Endometrial microvascular endothelial cells (primary cell): ENCODE results near the gene ELMO2. TPM values are rescaled to one million over a fixed set of nuclear protein-coding genes. Genes with fewer than 3 reads are reported as not detected.

ENCODE experiments used
- in situ Hi-C: cut with HindIII; loops from 2 replicates; pipeline ENCODE4 v1.10.0; 2017; ENCODE audit warnings: low sequenced_read_pairs, low pct_unique_long_range_greater_than_20kb; ENCODE audit errors: inconsistent ontology term
- total RNA-seq: library from RNA; depleted of rRNA; stranded (reverse); fragments of >200 nt; gene quantifications from one replicate; pipeline ENCODE4 v1.2.3, GENCODE V29; 2015; ENCODE audit errors: inconsistent ontology term

Gene ELMO2, protein sequence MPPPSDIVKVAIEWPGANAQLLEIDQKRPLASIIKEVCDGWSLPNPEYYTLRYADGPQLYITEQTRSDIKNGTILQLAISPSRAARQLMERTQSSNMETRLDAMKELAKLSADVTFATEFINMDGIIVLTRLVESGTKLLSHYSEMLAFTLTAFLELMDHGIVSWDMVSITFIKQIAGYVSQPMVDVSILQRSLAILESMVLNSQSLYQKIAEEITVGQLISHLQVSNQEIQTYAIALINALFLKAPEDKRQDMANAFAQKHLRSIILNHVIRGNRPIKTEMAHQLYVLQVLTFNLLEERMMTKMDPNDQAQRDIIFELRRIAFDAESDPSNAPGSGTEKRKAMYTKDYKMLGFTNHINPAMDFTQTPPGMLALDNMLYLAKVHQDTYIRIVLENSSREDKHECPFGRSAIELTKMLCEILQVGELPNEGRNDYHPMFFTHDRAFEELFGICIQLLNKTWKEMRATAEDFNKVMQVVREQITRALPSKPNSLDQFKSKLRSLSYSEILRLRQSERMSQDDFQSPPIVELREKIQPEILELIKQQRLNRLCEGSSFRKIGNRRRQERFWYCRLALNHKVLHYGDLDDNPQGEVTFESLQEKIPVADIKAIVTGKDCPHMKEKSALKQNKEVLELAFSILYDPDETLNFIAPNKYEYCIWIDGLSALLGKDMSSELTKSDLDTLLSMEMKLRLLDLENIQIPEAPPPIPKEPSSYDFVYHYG
- 41.7 TPM for total RNA-seq

DNA sequence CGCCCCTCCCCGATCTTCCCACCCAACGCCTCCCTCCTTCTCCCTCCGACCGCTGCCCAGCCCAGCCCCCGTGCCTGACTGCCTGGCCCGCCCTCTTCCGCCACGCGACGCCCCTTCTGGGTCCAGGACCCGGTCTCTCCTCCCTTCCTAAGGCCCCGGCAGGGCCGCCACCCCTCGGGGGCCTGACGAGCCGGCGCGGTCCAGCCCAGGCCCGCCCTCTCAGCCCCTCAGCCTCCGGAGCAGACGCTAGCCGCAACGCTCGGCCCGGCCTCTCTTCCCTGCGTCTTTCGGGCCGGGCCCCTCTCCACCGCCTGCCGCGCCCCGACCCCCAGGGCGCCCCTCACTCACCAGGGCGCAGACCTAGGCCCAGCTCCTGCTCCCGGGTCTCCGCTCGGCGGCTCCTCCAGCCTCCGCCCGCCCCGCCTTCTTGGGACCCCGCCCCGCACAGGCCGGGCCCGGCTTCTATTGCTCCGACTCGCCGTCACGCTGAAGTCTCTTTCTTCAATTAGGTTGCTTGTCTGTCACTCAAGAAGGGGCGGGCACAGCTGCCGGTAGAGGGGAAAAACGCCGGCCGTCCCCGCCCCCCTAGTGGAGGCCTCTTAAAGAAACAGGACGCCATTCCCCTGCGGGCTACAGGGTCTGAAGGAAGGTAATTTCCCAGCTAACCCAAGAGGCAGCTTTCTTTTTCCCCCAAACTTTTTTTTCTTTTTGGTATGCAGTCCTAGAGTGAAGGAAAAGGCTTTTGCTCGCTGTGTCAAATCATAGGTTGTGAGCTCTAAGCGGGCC is at the start of gene ELMO2:
TSS of gene ELMO2 (minus strand) at position 416 of the 786 bp plus-strand sequence. CDS start 12,133 bp downstream, outside the sequence.
- in situ Hi-C loops = no loop called here

DNA sequence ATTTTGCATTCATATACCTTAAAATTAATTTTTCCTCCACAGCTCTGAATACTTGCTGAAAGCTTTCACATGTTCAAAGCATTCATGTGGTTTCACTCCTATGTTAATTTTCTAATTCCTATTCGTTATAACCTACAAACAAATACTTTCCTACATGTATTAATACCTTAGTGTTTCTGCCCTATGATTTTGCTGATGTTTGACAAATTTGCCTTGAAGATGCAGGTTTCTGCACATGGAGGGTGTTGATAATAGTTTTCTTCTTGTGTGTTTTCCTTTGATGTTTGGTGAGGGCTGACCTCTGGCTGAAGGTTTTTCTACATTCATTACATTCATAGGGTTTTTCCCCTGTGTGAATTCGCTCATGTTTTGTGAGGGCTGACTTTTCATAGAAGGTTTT is 49.3 kb upstream of the ELMO2 start:
- in situ Hi-C loops = no loop called here

DNA sequence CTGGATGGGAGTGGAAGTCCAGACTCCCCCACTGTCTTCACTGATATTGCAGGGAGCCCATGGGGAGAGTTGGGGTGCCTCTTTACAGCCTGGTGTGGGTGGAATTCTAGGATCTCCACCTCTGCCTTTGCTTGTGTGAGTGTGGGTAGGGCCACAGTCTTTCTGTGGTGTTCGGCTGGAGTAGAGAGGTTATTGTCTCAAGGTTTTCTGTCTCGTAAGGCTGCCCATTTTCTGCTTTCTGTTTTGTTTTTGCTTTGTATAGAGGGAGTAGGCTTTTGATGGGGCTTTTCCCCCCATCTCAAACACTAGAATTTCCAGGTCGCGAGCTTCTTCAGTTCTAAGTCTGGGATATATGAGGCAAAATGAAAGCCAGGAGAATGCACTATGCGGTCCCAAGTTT is 40.4 kb upstream of the ELMO2 start:
- in situ Hi-C loops = no loop called here

- in situ Hi-C loops = no loop called here
These were observed 33.4 kb upstream of the ELMO2 start for GRCh38 chr20:46439837-46440236.

- in situ Hi-C loops = no loop called here
These were observed 31.8 kb upstream of the ELMO2 start for GRCh38 chr20:46438156-46438750.

DNA sequence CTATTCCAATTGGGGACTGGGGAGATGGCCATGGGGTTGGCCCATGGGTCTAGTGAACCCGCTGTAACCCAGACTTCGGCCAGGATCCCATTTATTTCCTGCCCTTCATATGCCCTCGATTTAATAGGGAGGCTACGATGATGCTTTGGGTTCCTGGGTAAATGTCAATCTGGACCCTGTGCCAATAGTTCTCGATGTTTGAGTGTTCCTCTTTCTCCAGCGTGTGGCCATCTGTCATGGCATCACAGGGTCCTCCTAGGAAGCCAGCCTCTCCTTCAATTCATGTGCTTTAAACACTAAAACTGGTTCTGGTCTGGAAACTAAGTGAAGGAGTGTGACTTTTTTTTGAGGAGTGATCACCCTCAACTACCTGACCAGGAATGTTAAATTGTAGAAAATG is 28.7 kb upstream of the ELMO2 start:
- in situ Hi-C loops = no loop called here

- in situ Hi-C loops = no loop called here
These were observed 28.2 kb upstream of the ELMO2 start for GRCh38 chr20:46434597-46434996.

- in situ Hi-C loops = no loop called here
These were observed 26.6 kb upstream of the ELMO2 start for GRCh38 chr20:46433051-46433450.

- in situ Hi-C loops = no loop called here
These were observed 24.7 kb upstream of the ELMO2 start for GRCh38 chr20:46430921-46431712.

- in situ Hi-C loops = no loop called here
These were observed 21.0 kb upstream of the ELMO2 start for GRCh38 chr20:46427384-46427783.

- in situ Hi-C loops = no loop called here
These were observed 17.6 kb upstream of the ELMO2 start for GRCh38 chr20:46423882-46424482.

GRCh38 chr20:46423342-46423741 is 16.9 kb upstream of the ELMO2 start:
- in situ Hi-C loops = no loop called here

GRCh38 chr20:46420878-46421277 is 14.5 kb upstream of the ELMO2 start:
- in situ Hi-C loops = no loop called here

DNA sequence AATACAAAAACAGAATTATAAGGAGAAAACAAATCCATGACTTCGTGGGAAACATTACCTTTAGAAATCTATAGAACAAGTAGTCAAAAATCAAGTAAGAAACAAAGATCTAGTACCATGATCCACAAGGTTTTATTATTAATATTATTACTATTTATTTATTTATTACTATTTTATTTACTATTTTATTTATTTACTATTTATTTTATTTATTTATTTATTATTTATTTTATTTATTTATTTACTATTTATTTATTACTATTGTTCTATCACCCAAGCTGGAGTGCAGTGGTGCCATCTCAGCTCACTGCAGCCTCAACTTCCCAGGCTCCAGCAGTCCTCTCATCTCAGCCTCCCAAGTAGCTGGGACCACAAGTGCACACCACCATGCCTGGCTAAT is 13.5 kb upstream of the ELMO2 start:
- in situ Hi-C loops = no loop called here

- in situ Hi-C loops = no loop called here
These were observed 10.4 kb upstream of the ELMO2 start for GRCh38 chr20:46416839-46417238.

- in situ Hi-C loops = no loop called here
These were observed 10.0 kb upstream of the ELMO2 start for GRCh38 chr20:46416421-46416820.

- in situ Hi-C loops = no loop called here
These were observed 9.4 kb upstream of the ELMO2 start for GRCh38 chr20:46415773-46416172.

- in situ Hi-C loops = no loop called here
These were observed 8.2 kb upstream of the ELMO2 start for GRCh38 chr20:46414608-46415007.
